ENCODE results near the gene BRMS1. TPM values are rescaled to one million over a fixed set of nuclear protein-coding genes. Genes with fewer than 3 reads are reported as not detected.
"Not testable (repeated sequence)": the region's sequence is repeated elsewhere in the genome, so short reads cannot be mapped to it uniquely, and the experiment has no call there.

Gene BRMS1
- total and polyA plus RNA-seq, 2 experiments from 2014 or later: 39.7 to 48.6 TPM

DNA sequence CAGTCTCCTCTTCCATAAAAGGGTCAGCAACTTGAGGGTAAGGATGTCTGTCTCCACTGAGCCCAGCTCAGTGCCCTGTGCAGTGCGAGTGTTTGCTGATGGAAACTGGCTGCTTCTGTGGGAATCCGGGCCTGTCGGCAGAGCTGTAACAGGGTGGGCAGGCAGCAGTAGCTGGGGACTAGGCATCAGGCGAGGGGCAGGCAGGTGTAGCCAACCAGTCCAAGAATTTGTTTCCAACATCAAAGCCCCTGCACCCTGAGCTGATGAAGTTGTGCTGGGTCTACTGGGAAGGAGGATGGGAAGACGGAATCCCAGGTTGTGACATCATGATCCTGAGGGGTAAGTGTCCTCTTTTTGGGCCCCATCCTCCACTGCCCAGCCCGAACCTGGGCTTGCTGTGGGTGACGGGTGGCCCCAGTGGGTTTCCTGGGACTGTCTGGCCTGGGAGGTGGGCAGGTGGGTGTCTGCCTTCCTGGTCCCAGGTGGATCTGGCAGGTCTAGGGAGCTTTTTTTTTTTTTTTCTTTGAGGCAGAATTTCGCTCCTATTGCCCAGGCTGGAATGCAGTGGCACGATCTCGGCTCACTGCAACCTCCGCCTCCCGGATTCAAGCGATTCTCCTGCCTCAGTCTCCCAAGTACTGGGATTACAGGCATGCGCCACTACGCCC is 15.6 kb upstream of the BRMS1 start:
- Histone ChIP-seq H4K20me1 (ENCODE audit: insufficient read depth, poor library complexity, severe bottlenecking) (no peaks in the 10 kb centered on the region), H3K4me1 (ENCODE audit: insufficient read depth) (no peaks in the 10 kb centered on the region), H3K79me2 (peaks cover 22% of the 10 kb centered on the region), H3K4me3 (no peak overlapping the region), H3K9me2 (replicated peaks; ENCODE audit: insufficient read depth) (no peaks in the 10 kb centered on the region), H3K27ac (no peak overlapping the region), H3K9me3 (ENCODE audit: low read depth) (no peaks in the 10 kb centered on the region), H3K36me3 (replicated peaks; ENCODE audit: insufficient read depth, low read depth) (no peaks in the 10 kb centered on the region), H3K4me2 (no peak overlapping the region), H3K27me3 (no peaks in the 10 kb centered on the region), H2AFZ (no peak overlapping the region)
- WGBS (ENCODE audit: low lambda C conversion rate, missing lambda C conversion rate): 96% methylated on average over 15 of the region's 15 CpGs
- DNase-seq (ENCODE audit: low spot score): no peak
- TF ChIP-seq EZH2 (IDR thresholded peaks at IDR 0.05; ENCODE audit: borderline replicate concordance) (no peak), EZH2phosphoT487 (IDR thresholded peaks at IDR 0.05; ENCODE audit: low read depth, severe bottlenecking, unreplicated experiment) (no peak)
- TF ChIP-seq, protein P1, sequence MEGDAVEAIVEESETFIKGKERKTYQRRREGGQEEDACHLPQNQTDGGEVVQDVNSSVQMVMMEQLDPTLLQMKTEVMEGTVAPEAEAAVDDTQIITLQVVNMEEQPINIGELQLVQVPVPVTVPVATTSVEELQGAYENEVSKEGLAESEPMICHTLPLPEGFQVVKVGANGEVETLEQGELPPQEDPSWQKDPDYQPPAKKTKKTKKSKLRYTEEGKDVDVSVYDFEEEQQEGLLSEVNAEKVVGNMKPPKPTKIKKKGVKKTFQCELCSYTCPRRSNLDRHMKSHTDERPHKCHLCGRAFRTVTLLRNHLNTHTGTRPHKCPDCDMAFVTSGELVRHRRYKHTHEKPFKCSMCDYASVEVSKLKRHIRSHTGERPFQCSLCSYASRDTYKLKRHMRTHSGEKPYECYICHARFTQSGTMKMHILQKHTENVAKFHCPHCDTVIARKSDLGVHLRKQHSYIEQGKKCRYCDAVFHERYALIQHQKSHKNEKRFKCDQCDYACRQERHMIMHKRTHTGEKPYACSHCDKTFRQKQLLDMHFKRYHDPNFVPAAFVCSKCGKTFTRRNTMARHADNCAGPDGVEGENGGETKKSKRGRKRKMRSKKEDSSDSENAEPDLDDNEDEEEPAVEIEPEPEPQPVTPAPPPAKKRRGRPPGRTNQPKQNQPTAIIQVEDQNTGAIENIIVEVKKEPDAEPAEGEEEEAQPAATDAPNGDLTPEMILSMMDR (IDR thresholded peaks at IDR 0.05; ENCODE audit: poor library complexity): no peak

DNA sequence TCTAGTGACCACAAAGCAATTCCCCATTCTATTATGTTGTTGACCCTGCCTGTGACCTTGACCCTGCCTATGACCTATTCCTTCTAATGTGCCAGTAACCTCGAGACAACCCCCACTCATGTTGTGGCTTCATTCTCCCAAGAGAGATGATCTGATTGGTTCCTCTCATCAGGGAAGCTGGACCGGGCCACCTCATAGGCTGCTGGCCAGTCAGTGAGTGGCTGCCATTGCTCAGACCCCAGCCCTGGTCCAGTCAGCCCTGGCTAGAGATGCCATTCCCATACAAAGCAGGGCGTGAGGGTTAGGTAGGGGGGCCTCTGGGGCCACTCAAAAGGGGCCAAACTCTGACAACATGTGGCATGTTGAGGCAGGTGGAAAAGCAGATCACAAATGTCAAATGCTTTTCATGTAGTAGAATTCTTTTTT is 14.8 kb upstream of the BRMS1 start:
- H3K4me1 ChIP-seq (ENCODE audit: insufficient read depth): no peaks in the 10 kb centered on the region

DNA sequence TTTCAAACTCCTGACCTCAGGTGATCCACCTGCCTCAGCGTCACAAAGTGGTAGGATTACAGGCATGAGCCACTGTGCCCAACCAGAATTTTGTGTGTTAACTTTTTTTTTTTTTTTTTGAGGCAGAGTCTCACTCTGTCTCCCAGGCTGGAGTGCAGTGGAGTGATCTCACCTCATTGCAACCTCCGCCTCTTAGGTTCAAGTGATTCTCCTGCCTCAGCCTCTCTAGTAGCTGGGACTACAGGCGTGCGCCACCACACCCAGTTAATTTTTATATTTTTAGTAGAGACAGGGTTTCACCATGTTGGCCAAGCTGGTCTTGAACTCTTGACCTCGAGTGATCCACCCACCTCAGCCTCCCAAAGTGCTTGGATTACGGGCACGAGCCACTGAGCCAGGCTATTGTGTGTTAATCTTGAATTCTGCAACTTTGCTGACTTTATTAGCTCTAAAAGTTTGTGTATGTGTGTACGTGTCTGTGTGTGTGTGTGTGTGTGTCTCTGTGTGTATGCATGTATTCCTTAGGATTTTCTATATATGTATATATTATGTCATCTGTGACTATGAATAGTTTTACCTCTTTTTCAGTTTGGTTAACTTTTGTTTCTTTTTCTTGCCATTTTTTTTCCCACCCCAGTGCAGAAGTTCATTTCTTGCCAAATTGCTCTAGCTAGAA is 5.8 kb upstream of the BRMS1 start:
- not testable (repeated sequence) for H3K9me2 ChIP-seq (replicated peaks; ENCODE audit: insufficient read depth); H4K20me1 ChIP-seq (ENCODE audit: insufficient read depth, poor library complexity, severe bottlenecking); H2AFZ ChIP-seq; H3K36me3 ChIP-seq (replicated peaks; ENCODE audit: insufficient read depth, low read depth); H3K4me3 ChIP-seq; H3K27me3 ChIP-seq; H3K9me3 ChIP-seq (ENCODE audit: low read depth)
- WGBS (ENCODE audit: low lambda C conversion rate, missing lambda C conversion rate): 64% methylated on average over 8 of the region's 8 CpGs
- Histone ChIP-seq H3K79me2 (peaks cover 38% of the 10 kb centered on the region), H3K27ac (peak overlapping the region; percentile 99), H3K4me1 (ENCODE audit: insufficient read depth) (peaks cover 39% of the 10 kb centered on the region), H3K4me2 (peak overlapping the region; percentile 73)
- DNase-seq (ENCODE audit: low spot score): peak; percentile 10

More for the DNA sequence above, 14.8 kb upstream of the BRMS1 start:
- Histone ChIP-seq H2AFZ (no peak overlapping the region), H3K27me3 (no peaks in the 10 kb centered on the region), H3K79me2 (peaks cover 25% of the 10 kb centered on the region), H3K4me2 (no peak overlapping the region), H3K36me3 (replicated peaks; ENCODE audit: insufficient read depth, low read depth) (no peaks in the 10 kb centered on the region), H4K20me1 (ENCODE audit: insufficient read depth, poor library complexity, severe bottlenecking) (no peaks in the 10 kb centered on the region), H3K9me3 (ENCODE audit: low read depth) (no peaks in the 10 kb centered on the region), H3K9me2 (replicated peaks; ENCODE audit: insufficient read depth) (no peaks in the 10 kb centered on the region), H3K4me3 (no peak overlapping the region), H3K27ac (no peak overlapping the region)
- WGBS (ENCODE audit: low lambda C conversion rate, missing lambda C conversion rate): 75% methylated on average over 3 of the region's 3 CpGs
- DNase-seq (ENCODE audit: low spot score): peak; percentile 3
- TF ChIP-seq, protein P1 (IDR thresholded peaks at IDR 0.05; ENCODE audit: poor library complexity): no peak
- TF ChIP-seq EZH2phosphoT487 (IDR thresholded peaks at IDR 0.05; ENCODE audit: low read depth, severe bottlenecking, unreplicated experiment) (no peak), EZH2 (IDR thresholded peaks at IDR 0.05; ENCODE audit: borderline replicate concordance) (no peak)

DNA sequence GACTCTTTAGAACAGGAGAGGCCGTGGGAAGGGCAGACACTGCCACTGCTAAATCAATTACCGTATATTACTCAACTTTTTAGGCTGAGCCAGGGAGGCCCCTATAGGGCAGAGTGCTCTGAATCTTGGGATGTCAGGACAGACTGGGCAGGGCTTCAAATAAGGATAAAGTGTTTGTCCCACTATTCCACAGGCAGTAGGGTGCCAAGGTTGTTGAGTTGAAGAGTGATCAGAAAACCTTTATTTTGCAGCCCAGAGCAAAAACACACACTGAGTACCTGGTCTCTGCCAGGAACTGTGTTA is 4.1 kb upstream of the BRMS1 start:
- Histone ChIP-seq H3K4me3 (no peak overlapping the region), H2AFZ (no peak overlapping the region), H3K4me2 (peak overlapping the region; percentile 73), H3K4me1 (ENCODE audit: insufficient read depth) (peaks cover 48% of the 10 kb centered on the region), H3K9me2 (replicated peaks; ENCODE audit: insufficient read depth) (no peaks in the 10 kb centered on the region), H3K36me3 (replicated peaks; ENCODE audit: insufficient read depth, low read depth) (no peaks in the 10 kb centered on the region), H3K9me3 (ENCODE audit: low read depth) (no peaks in the 10 kb centered on the region), H3K27me3 (no peaks in the 10 kb centered on the region), H3K79me2 (peaks cover 43% of the 10 kb centered on the region), H3K27ac (peak overlapping the region; percentile 99), H4K20me1 (ENCODE audit: insufficient read depth, poor library complexity, severe bottlenecking) (no peaks in the 10 kb centered on the region)
- TF ChIP-seq EZH2phosphoT487 (IDR thresholded peaks at IDR 0.05; ENCODE audit: low read depth, severe bottlenecking, unreplicated experiment) (no peak), EZH2 (IDR thresholded peaks at IDR 0.05; ENCODE audit: borderline replicate concordance) (no peak)
- TF ChIP-seq, protein P1 (IDR thresholded peaks at IDR 0.05; ENCODE audit: poor library complexity): no peak
- 59% methylated on average over 2 of the region's 2 CpGs for WGBS (ENCODE audit: low lambda C conversion rate, missing lambda C conversion rate)
- DNase-seq (ENCODE audit: low spot score): no peak
